ENCODE data around the gene NYNRIN.
A peak's percentile ranks its signal among the peaks of the same experiment; 100 is the strongest.

The NYNRIN gene

GRCh38 chr14:24367514-24368211, 31.1 kb upstream of the NYNRIN start, which contains the start of gene NFATC4:
NFATC4 (plus strand) TSS chr14:24368184; CDS start chr14:24368341, 157 bp downstream.
- Histone ChIP-seq H3K14ac (ENCODE audit: low read length) (peak within 1 kb of the TSS; percentile 89), H3K9me3 (replicated peaks in 1 of 2; ENCODE audit: control insufficient read depth in 2 of 2, insufficient read depth in 1 of 2, low read depth in 1 of 2, low read length in 2 of 2) (no peaks in the 10 kb centered on the region), H3K4me1 (ENCODE audit: control insufficient read depth in 2 of 2, insufficient read depth in 1 of 2, low read depth in 1 of 2, low read length in 2 of 2) (peaks cover 11 to 16% of the 10 kb centered on the region in 2 donors), H3K36me3 (replicated peaks in 1 of 2; ENCODE audit: control insufficient read depth in 2 of 2, insufficient read depth in 2 of 2, low read length in 2 of 2) (peaks cover 8 to 25% of the 10 kb centered on the region in 2 donors), H3K27ac (replicated peaks; ENCODE audit: low read length) (peak within 1 kb of the TSS; percentile 91), H3K4ac (ENCODE audit: low read length) (peak within 1 kb of the TSS; percentile 76), H2BK5ac (ENCODE audit: low read length) (peak within 1 kb of the TSS; percentile 98), H3K23ac (ENCODE audit: low read depth, low read length, poor library complexity) (peak within 1 kb of the TSS; percentile 91), H2BK15ac (ENCODE audit: low read length) (peak within 1 kb of the TSS; percentile 97), H3K79me1 (ENCODE audit: low read depth, low read length) (peaks cover 2% of the 10 kb centered on the region), H3K4me3 (ENCODE audit: low read length in 2 of 2) (peak within 1 kb of the TSS; percentile 83 to 92), H3K18ac (ENCODE audit: low read length) (peak within 1 kb of the TSS; percentile 98), H4K8ac (ENCODE audit: low read depth, low read length) (peak within 1 kb of the TSS; percentile 1), H2BK12ac (ENCODE audit: low read length) (peak within 1 kb of the TSS; percentile 90), H2AFZ (ENCODE audit: low read length) (peak within 1 kb of the TSS; percentile 97), H3K27me3 (ENCODE audit: control insufficient read depth in 3 of 3, insufficient read depth in 3 of 3, low read depth in 1 of 3, low read length in 3 of 3) (peaks cover 0 to 1% (median 0%) of the 10 kb centered on the region in 3 experiments), H3K9ac (ENCODE audit: low read depth, low read length, poor library complexity) (peak within 1 kb of the TSS; percentile 91), H4K91ac (ENCODE audit: low read depth, low read length, poor library complexity) (peak within 1 kb of the TSS; percentile 92), H2AK5ac (ENCODE audit: low read depth, low read length) (peak within 1 kb of the TSS; percentile 99), H2BK120ac (ENCODE audit: low read depth, low read length) (peak within 1 kb of the TSS; percentile 99), H3K4me2 (ENCODE audit: insufficient read depth, low read length, poor library complexity, severe bottlenecking) (peak within 1 kb of the TSS; percentile 74)
- peak; percentile 90 for DNase-seq (ENCODE audit: low spot score)
- WGBS, 2 donors (ENCODE audit: extremely low coverage in 2 of 2, insufficient read length in 2 of 2, insufficient replicate concordance in 1 of 2): no CpG with 5 or more reads among the region's 21 CpGs

- Histone ChIP-seq H3K18ac (ENCODE audit: low read length) (peak overlapping the region; percentile 95), H3K14ac (ENCODE audit: low read length) (no peak overlapping the region), H2BK5ac (ENCODE audit: low read length) (peak overlapping the region; percentile 98), H2BK12ac (ENCODE audit: low read length) (peak overlapping the region; percentile 58), H3K23ac (ENCODE audit: low read depth, low read length, poor library complexity) (no peak overlapping the region), H3K4me2 (ENCODE audit: insufficient read depth, low read length, poor library complexity, severe bottlenecking) (peak overlapping the region; percentile 74), H3K27ac (replicated peaks; ENCODE audit: low read length) (peak overlapping the region; percentile 85), H2BK15ac (ENCODE audit: low read length) (peak overlapping the region; percentile 97), H4K8ac (ENCODE audit: low read depth, low read length) (no peak overlapping the region), H2AFZ (ENCODE audit: low read length) (peak overlapping the region; percentile 91), H2AK5ac (ENCODE audit: low read depth, low read length) (peak overlapping the region; percentile 99), H4K91ac (ENCODE audit: low read depth, low read length, poor library complexity) (no peak overlapping the region), H3K27me3 (ENCODE audit: control insufficient read depth in 3 of 3, insufficient read depth in 3 of 3, low read depth in 1 of 3, low read length in 3 of 3) (no peaks in the 10 kb centered on the region), H3K79me1 (ENCODE audit: low read depth, low read length) (peaks cover 2% of the 10 kb centered on the region), H3K36me3 (replicated peaks in 1 of 2; ENCODE audit: control insufficient read depth in 2 of 2, insufficient read depth in 2 of 2, low read length in 2 of 2) (peaks cover 13 to 30% of the 10 kb centered on the region in 2 donors), H3K9me3 (replicated peaks in 1 of 2; ENCODE audit: control insufficient read depth in 2 of 2, insufficient read depth in 1 of 2, low read depth in 1 of 2, low read length in 2 of 2) (no peaks in the 10 kb centered on the region), H3K9ac (ENCODE audit: low read depth, low read length, poor library complexity) (peak overlapping the region; percentile 91), H3K4ac (ENCODE audit: low read length) (peak overlapping the region; percentile 76), H3K4me1 (ENCODE audit: control insufficient read depth in 2 of 2, insufficient read depth in 1 of 2, low read depth in 1 of 2, low read length in 2 of 2) (peaks cover 11 to 16% of the 10 kb centered on the region in 2 donors), H3K4me3 (ENCODE audit: low read length in 2 of 2) (peak overlapping the region; percentile 83 to 92), H2BK120ac (ENCODE audit: low read depth, low read length) (peak overlapping the region; percentile 44)
- peak; percentile 56 for DNase-seq (ENCODE audit: low spot score)
- WGBS, 2 donors (ENCODE audit: extremely low coverage in 2 of 2, insufficient read length in 2 of 2, insufficient replicate concordance in 1 of 2): no CpG with 5 or more reads among the region's 15 CpGs
These were observed 30.6 kb upstream of the NYNRIN start for GRCh38 chr14:24368212-24368561.

GRCh38 chr14:24368562-24369252, 30.1 kb upstream of the NYNRIN start:
- Histone ChIP-seq H3K4me2 (ENCODE audit: insufficient read depth, low read length, poor library complexity, severe bottlenecking) (peak overlapping the region; percentile 74), H3K36me3 (replicated peaks in 1 of 2; ENCODE audit: control insufficient read depth in 2 of 2, insufficient read depth in 2 of 2, low read length in 2 of 2) (peaks cover 18 to 36% of the 10 kb centered on the region in 2 donors), H3K4ac (ENCODE audit: low read length) (no peak overlapping the region), H2BK5ac (ENCODE audit: low read length) (peak overlapping the region; percentile 98), H2AK5ac (ENCODE audit: low read depth, low read length) (peak overlapping the region; percentile 99), H3K4me1 (ENCODE audit: control insufficient read depth in 2 of 2, insufficient read depth in 1 of 2, low read depth in 1 of 2, low read length in 2 of 2) (peaks cover 11 to 16% of the 10 kb centered on the region in 2 donors), H3K18ac (ENCODE audit: low read length) (peak overlapping the region; percentile 98), H3K27ac (replicated peaks; ENCODE audit: low read length) (peak overlapping the region; percentile 85), H4K8ac (ENCODE audit: low read depth, low read length) (no peak overlapping the region), H3K27me3 (ENCODE audit: control insufficient read depth in 3 of 3, insufficient read depth in 3 of 3, low read depth in 1 of 3, low read length in 3 of 3) (no peaks in the 10 kb centered on the region), H3K23ac (ENCODE audit: low read depth, low read length, poor library complexity) (peak overlapping the region; percentile 91), H3K79me1 (ENCODE audit: low read depth, low read length) (peaks cover 2% of the 10 kb centered on the region), H2BK120ac (ENCODE audit: low read depth, low read length) (peak overlapping the region; percentile 99), H3K4me3 (ENCODE audit: low read length in 2 of 2) (peak overlapping the region; percentile 83 to 92), H2AFZ (ENCODE audit: low read length) (peak overlapping the region; percentile 91), H2BK12ac (ENCODE audit: low read length) (peak overlapping the region; percentile 90), H2BK15ac (ENCODE audit: low read length) (peak overlapping the region; percentile 97), H3K9ac (ENCODE audit: low read depth, low read length, poor library complexity) (peak overlapping the region; percentile 91), H4K91ac (ENCODE audit: low read depth, low read length, poor library complexity) (peak overlapping the region; percentile 92), H3K14ac (ENCODE audit: low read length) (peak overlapping the region; percentile 89), H3K9me3 (replicated peaks in 1 of 2; ENCODE audit: control insufficient read depth in 2 of 2, insufficient read depth in 1 of 2, low read depth in 1 of 2, low read length in 2 of 2) (no peaks in the 10 kb centered on the region)
- DNase-seq (ENCODE audit: low spot score): peak; percentile 81
- WGBS, 2 donors (ENCODE audit: extremely low coverage in 2 of 2, insufficient read length in 2 of 2, insufficient replicate concordance in 1 of 2): no CpG with 5 or more reads among the region's 52 CpGs

GRCh38 chr14:24369463-24369862, 29.3 kb upstream of the NYNRIN start:
- peak overlapping the region; percentile 72 for H2AK5ac ChIP-seq (ENCODE audit: low read depth, low read length)
- H3K4me3 ChIP-seq (ENCODE audit: low read length in 2 of 2): peak overlapping the region; percentile 83 to 92
- peaks cover 23 to 43% of the 10 kb centered on the region in 2 donors for H3K36me3 ChIP-seq (replicated peaks in 1 of 2; ENCODE audit: control insufficient read depth in 2 of 2, insufficient read depth in 2 of 2, low read length in 2 of 2)
- H4K8ac ChIP-seq (ENCODE audit: low read depth, low read length): no peak overlapping the region
- peak overlapping the region; percentile 91 for H2AFZ ChIP-seq (ENCODE audit: low read length)
- H3K9ac ChIP-seq (ENCODE audit: low read depth, low read length, poor library complexity): no peak overlapping the region
- H2BK120ac ChIP-seq (ENCODE audit: low read depth, low read length): peak overlapping the region; percentile 99
- H3K27ac ChIP-seq (replicated peaks; ENCODE audit: low read length): peak overlapping the region; percentile 75
- H3K4ac ChIP-seq (ENCODE audit: low read length): peak overlapping the region; percentile 53
- H3K4me2 ChIP-seq (ENCODE audit: insufficient read depth, low read length, poor library complexity, severe bottlenecking): peak overlapping the region; percentile 74
- H3K18ac ChIP-seq (ENCODE audit: low read length): peak overlapping the region; percentile 98
- no peaks in the 10 kb centered on the region for H3K9me3 ChIP-seq (replicated peaks in 1 of 2; ENCODE audit: control insufficient read depth in 2 of 2, insufficient read depth in 1 of 2, low read depth in 1 of 2, low read length in 2 of 2)
- H4K91ac ChIP-seq (ENCODE audit: low read depth, low read length, poor library complexity): no peak overlapping the region
- no peak overlapping the region for H3K14ac ChIP-seq (ENCODE audit: low read length)
- H2BK12ac ChIP-seq (ENCODE audit: low read length): no peak overlapping the region
- no peaks in the 10 kb centered on the region for H3K27me3 ChIP-seq (ENCODE audit: control insufficient read depth in 3 of 3, insufficient read depth in 3 of 3, low read depth in 1 of 3, low read length in 3 of 3)
- H3K79me1 ChIP-seq (ENCODE audit: low read depth, low read length): peaks cover 2% of the 10 kb centered on the region
- H3K23ac ChIP-seq (ENCODE audit: low read depth, low read length, poor library complexity): no peak overlapping the region
- no peak for DNase-seq (ENCODE audit: low spot score)
- peaks cover 11 to 16% of the 10 kb centered on the region in 2 donors for H3K4me1 ChIP-seq (ENCODE audit: control insufficient read depth in 2 of 2, insufficient read depth in 1 of 2, low read depth in 1 of 2, low read length in 2 of 2)
- peak overlapping the region; percentile 84 for H2BK5ac ChIP-seq (ENCODE audit: low read length)
- no CpG with 5 or more reads among the region's 20 CpGs for WGBS, 2 donors (ENCODE audit: extremely low coverage in 2 of 2, insufficient read length in 2 of 2, insufficient replicate concordance in 1 of 2)
- H2BK15ac ChIP-seq (ENCODE audit: low read length): peak overlapping the region; percentile 85
